MM.1S (cell line): ENCODE measurements around the gene OSBPL5.

Source experiments
- EZH2 ChIP-seq: fragments of 300-600 bp; sonication (generic); optimal IDR thresholded peaks from 2 replicates; pipeline ENCODE3; 2017; ENCODE audit warnings: low read depth, mild to moderate bottlenecking, antibody characterized with exemption, low read length, mixed read lengths
- EZH2phosphoT487 ChIP-seq: fragments of 300-600 bp; sonication (generic); IDR thresholded peaks from 2 replicates; pipeline ENCODE4 v1.6.1; 2018; ENCODE audit warnings: antibody characterized with exemption, low read length
- TF ChIP-seq, protein P1 (sequence below): fragments of 300-600 bp; sonication (generic); IDR thresholded peaks from 2 replicates; pipeline ENCODE4 v1.5.1; 2016; ENCODE audit warnings: antibody characterized with exemption, low read length, mixed read lengths

DNA sequence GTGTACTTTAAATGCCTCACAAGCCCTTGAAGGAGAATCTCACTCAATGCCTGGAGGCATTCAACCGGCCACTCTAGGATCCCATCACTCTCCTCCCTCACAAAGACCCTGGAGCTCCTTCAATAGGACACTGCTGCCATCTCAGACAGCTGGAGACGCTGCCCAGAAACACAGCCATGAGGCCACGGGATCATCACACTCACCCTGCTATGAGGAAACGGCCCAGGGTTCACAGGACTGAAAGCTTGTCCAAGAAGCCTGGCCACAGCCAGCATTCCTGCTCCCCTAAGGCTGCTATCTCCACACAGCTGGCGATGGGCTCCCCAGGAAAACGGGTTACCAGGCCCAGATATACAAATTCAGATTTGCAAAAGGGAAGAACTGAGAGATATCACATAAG is 121.1 kb downstream of the OSBPL5 start:
- TF ChIP-seq, protein P1, sequence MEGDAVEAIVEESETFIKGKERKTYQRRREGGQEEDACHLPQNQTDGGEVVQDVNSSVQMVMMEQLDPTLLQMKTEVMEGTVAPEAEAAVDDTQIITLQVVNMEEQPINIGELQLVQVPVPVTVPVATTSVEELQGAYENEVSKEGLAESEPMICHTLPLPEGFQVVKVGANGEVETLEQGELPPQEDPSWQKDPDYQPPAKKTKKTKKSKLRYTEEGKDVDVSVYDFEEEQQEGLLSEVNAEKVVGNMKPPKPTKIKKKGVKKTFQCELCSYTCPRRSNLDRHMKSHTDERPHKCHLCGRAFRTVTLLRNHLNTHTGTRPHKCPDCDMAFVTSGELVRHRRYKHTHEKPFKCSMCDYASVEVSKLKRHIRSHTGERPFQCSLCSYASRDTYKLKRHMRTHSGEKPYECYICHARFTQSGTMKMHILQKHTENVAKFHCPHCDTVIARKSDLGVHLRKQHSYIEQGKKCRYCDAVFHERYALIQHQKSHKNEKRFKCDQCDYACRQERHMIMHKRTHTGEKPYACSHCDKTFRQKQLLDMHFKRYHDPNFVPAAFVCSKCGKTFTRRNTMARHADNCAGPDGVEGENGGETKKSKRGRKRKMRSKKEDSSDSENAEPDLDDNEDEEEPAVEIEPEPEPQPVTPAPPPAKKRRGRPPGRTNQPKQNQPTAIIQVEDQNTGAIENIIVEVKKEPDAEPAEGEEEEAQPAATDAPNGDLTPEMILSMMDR: no peak
- no peak for TF ChIP-seq EZH2
- TF ChIP-seq EZH2phosphoT487: no peak
